Keratinocyte (primary cell): ENCODE measurements around the gene ACTL7B. TPM values are rescaled to one million over a fixed set of nuclear protein-coding genes. Genes with fewer than 3 reads are reported as not detected.

Experiments used
- DNase-seq: peaks from one replicate; pipeline ENCODE4 v3.0.0-alpha.2; 2011; ENCODE audit warnings: low read depth, missing footprints, low spot score
- FAIRE-seq: peaks from 2 replicates; lab custom pipeline; 2011; peaks lifted over from hg19 to GRCh38; lab: Jason Lieb, UNC
- H2AFZ ChIP-seq: 2 replicates; pipeline ENCODE4 v1.6.0; 2012; ENCODE audit warnings: low read length, control low read depth, inconsistent platforms; ENCODE audit not compliant: control insufficient read depth
- H3K27ac ChIP-seq: 2 replicates; pipeline ENCODE4 v1.5.1; 2011; ENCODE audit warnings: low read length; ENCODE audit not compliant: control insufficient read depth, insufficient read depth
- H3K27me3 ChIP-seq: 3 replicates; pipeline ENCODE4 v1.6.0; 2011; ENCODE audit warnings: low read length; ENCODE audit not compliant: control insufficient read depth, insufficient read depth; ENCODE audit errors: extremely low read depth
- H3K36me3 ChIP-seq, 2 experiments: 2 replicates in 1 of 2; 3 replicates in 1 of 2; pipeline ENCODE4 v1.5.1; 2011; ENCODE audit warnings: low read length in 2 of 2, mild to moderate bottlenecking in 1 of 2; ENCODE audit not compliant: control insufficient read depth in 2 of 2, insufficient read depth in 2 of 2; ENCODE audit errors: extremely low read depth in 1 of 2
- H3K4me1 ChIP-seq: 3 replicates; pipeline ENCODE4 v1.5.1; 2011; ENCODE audit warnings: low read length; ENCODE audit not compliant: control insufficient read depth, insufficient read depth; ENCODE audit errors: extremely low read depth
- H3K4me2 ChIP-seq: 3 replicates; pipeline ENCODE4 v1.6.0; 2011; ENCODE audit warnings: low read depth, low read length; ENCODE audit not compliant: control insufficient read depth, insufficient read depth; ENCODE audit errors: extremely low read depth
- H3K4me3 ChIP-seq, 3 experiments: fragments of 200-600 bp in 1 of 3; sonication (generic) in 1 of 3; 2 replicates in 2 of 3; 3 replicates in 1 of 3; pipeline ENCODE4 v1.5.1; 2011 to 2016; ENCODE audit warnings: low read length in 3 of 3, mild to moderate bottlenecking in 3 of 3, control low read depth in 2 of 3, inconsistent platforms in 1 of 3, low read depth in 1 of 3, mixed read lengths in 1 of 3, mixed run types in 1 of 3, moderate library complexity in 1 of 3; ENCODE audit not compliant: control insufficient read depth in 2 of 3, insufficient read depth in 2 of 3; ENCODE audit errors: extremely low read depth in 1 of 3
- H3K79me2 ChIP-seq: 2 replicates; pipeline ENCODE4 v1.6.0; 2012; ENCODE audit warnings: low read length; ENCODE audit not compliant: control insufficient read depth, insufficient read depth
- H3K9ac ChIP-seq: 3 replicates; pipeline ENCODE4 v1.6.0; 2011; ENCODE audit warnings: low read length; ENCODE audit not compliant: control insufficient read depth, insufficient read depth; ENCODE audit errors: extremely low read depth
- H3K9me1 ChIP-seq: 3 replicates; pipeline ENCODE4 v1.6.0; 2011; ENCODE audit warnings: low read length; ENCODE audit not compliant: control insufficient read depth, insufficient read depth; ENCODE audit errors: extremely low read depth
- H3K9me3 ChIP-seq: 2 replicates; pipeline ENCODE4 v1.5.1; 2012; ENCODE audit warnings: low read depth, low read length; ENCODE audit not compliant: control insufficient read depth
- H4K20me1 ChIP-seq: 3 replicates; pipeline ENCODE4 v1.6.0; 2011; ENCODE audit warnings: low read length; ENCODE audit not compliant: control insufficient read depth, insufficient read depth; ENCODE audit errors: extremely low read depth
- CTCF ChIP-seq, 3 experiments: IDR thresholded peaks in 1 of 3; conservative IDR thresholded peaks in 1 of 3; optimal IDR thresholded peaks in 1 of 3; 2 replicates in 2 of 3; 3 replicates in 1 of 3; pipeline versions ENCODE3 to v1.5.1; 2011; ENCODE audit warnings: low read length in 3 of 3, mild to moderate bottlenecking in 3 of 3, moderate library complexity in 2 of 3, control low read depth in 1 of 3, inconsistent platforms in 1 of 3; ENCODE audit not compliant: insufficient read depth in 2 of 3; ENCODE audit errors: extremely low read depth in 1 of 3
- EZH2 ChIP-seq: IDR thresholded peaks from one replicate; pipeline ENCODE4 v1.6.1; 2012; ENCODE audit warnings: inconsistent platforms, mild to moderate bottlenecking, low read length, moderate library complexity
- dilution Hi-C: fragments of 300-500 bp; cut with MboI; formaldehyde crosslinking; loops from one replicate; pipeline ENCODE4 v1.7.0; 2020; ENCODE audit warnings: low sequenced_read_pairs; ENCODE audit not compliant: extremely low pct_ligation_motif_present
- polyA plus RNA-seq, 5 experiments: library from polyadenylated mRNA; depleted of rRNA in 3 of 5; stranded (reverse) in 3 of 5; stranded (forward) in 1 of 5; unstranded in 1 of 5; fragments of >200 nt; gene quantifications; 1 replicate in 1 of 5; 2 replicates in 3 of 5; 3 replicates in 1 of 5; pipeline versions ENCODE4 v1.2.1 to v1.2.3, GENCODE V29; 2011 to 2012; ENCODE audit warnings: missing spikeins in 2 of 5, low read depth in 1 of 5, low replicate concordance in 1 of 5

ACTL7B gene
- polyA plus RNA-seq, 1 donor (not counting 4 experiments of a cell fraction or from before 2014, with no cell fraction given) = not detected

GRCh38 chr9:108867116-108867515 is 11.3 kb upstream of the ACTL7B start:
- Histone ChIP-seq H3K4me1 (peaks cover 15% of the 10 kb centered on the region), H3K79me2 (no peaks in the 10 kb centered on the region), H3K9me3 (no peaks in the 10 kb centered on the region), H4K20me1 (no peaks in the 10 kb centered on the region), H3K36me3 (peaks cover 7 to 17% of the 10 kb centered on the region in 2 experiments), H3K4me3 (no peak overlapping the region), H2AFZ (no peak overlapping the region), H3K9ac (no peak overlapping the region), H3K4me2 (no peak overlapping the region), H3K27ac (no peak overlapping the region), H3K27me3 (no peaks in the 10 kb centered on the region), H3K9me1 (no peaks in the 10 kb centered on the region)
- TF ChIP-seq EZH2 = no peak
- TF ChIP-seq CTCF (optimal IDR thresholded peaks at IDR 0.05 in 1 of 3, IDR thresholded peaks at IDR 0.05 in 1 of 3, conservative IDR thresholded peaks at IDR 0.05 in 1 of 3; ENCODE audit: extremely low read depth in 1 of 3, insufficient read depth in 2 of 3, low read length in 3 of 3) = no peak
- FAIRE-seq (no peak), DNase-seq (no peak)
- dilution Hi-C loops = no loop called here

GRCh38 chr9:108866001-108866420 is 10.2 kb upstream of the ACTL7B start:
- FAIRE-seq = no peak

More at GRCh38 chr9:108866001-108866420, 10.2 kb upstream of the ACTL7B start:
- DNase-seq = no peak
- Histone ChIP-seq H4K20me1 (no peaks in the 10 kb centered on the region), H3K79me2 (no peaks in the 10 kb centered on the region), H3K9me3 (no peaks in the 10 kb centered on the region), H3K9ac (no peak overlapping the region), H3K27me3 (no peaks in the 10 kb centered on the region), H3K36me3 (peaks cover 3 to 7% of the 10 kb centered on the region in 2 experiments), H3K4me3 (no peak overlapping the region), H2AFZ (no peak overlapping the region), H3K4me2 (no peak overlapping the region), H3K9me1 (no peaks in the 10 kb centered on the region), H3K27ac (no peak overlapping the region), H3K4me1 (peaks cover 15% of the 10 kb centered on the region)
- dilution Hi-C loops = no loop called here
- TF ChIP-seq EZH2 (no peak), CTCF (optimal IDR thresholded peaks at IDR 0.05 in 1 of 3, IDR thresholded peaks at IDR 0.05 in 1 of 3, conservative IDR thresholded peaks at IDR 0.05 in 1 of 3; ENCODE audit: extremely low read depth in 1 of 3, insufficient read depth in 2 of 3, low read length in 3 of 3) (no peak)
